GM21576 (cell line): ENCODE results near the gene SS18L1.

ENCODE experiments used
- ATAC-seq: cut with Tn5 transposase; IDR thresholded peaks from one replicate; pipeline ENCODE4 v1.9.1; 2021; ENCODE audit warnings: mild to moderate bottlenecking, moderate library complexity; ENCODE audit not compliant: unreplicated experiment

The SS18L1 gene

GRCh38 chr20:62151835-62152364 is 8.3 kb downstream of the SS18L1 start:
- ATAC-seq = no peak

DNA sequence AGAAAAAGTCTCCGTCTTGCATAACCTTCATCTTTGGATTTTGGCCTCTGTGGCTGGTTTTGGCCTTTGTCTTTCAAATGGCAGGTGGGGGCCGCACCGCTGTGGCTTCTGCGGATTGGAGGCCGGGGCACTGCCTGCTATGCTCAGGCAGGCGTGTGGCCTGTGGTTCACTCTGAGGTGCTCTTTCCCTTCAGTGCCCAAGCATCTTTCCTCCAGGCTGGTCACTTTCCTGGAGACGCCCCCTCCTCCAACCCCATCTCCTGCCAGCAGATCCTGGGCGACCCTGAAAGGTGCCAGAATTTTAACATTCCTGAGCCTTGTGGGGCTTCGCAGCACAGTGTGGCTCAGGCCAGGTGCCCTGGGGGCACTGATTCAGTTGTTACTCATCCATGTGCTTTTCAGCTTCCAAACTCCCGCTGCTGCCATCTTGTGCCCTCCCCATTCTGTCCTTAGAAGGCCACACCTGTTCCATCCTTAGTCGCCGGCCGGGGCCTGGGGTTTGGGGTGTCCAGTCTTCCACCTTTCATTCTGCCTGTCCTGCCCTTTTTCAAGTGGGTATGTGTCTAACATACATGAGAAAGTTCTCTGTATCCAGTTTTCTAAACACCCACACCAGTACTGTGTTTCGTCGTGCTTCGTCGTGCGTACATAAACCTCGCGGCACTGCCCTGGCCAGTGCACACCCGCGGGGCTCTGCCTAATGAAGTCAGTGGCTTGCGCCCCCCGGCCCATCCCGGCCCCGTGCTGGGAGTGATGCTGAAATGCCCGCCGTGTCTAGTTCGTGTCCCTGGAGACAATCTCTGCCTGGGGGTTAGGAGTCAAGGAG is 12.1 kb downstream of the SS18L1 start:
- no peak for ATAC-seq

DNA sequence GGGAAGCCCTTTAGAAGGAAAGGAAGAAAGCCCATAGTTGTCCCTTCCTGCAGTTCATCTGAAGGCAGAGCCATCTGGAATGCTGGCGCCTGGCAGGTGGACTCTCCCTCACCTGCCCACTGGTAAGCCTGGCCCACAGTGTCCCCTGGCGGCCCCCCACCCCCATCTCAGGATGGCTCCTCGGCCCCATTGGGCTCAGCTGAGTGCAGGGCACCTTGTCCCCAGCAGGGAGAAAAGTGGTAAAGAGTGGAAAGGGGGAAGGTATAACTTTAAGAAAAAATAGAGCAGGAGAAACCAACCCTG is 12.6 kb downstream of the SS18L1 start:
- no peak for ATAC-seq

DNA sequence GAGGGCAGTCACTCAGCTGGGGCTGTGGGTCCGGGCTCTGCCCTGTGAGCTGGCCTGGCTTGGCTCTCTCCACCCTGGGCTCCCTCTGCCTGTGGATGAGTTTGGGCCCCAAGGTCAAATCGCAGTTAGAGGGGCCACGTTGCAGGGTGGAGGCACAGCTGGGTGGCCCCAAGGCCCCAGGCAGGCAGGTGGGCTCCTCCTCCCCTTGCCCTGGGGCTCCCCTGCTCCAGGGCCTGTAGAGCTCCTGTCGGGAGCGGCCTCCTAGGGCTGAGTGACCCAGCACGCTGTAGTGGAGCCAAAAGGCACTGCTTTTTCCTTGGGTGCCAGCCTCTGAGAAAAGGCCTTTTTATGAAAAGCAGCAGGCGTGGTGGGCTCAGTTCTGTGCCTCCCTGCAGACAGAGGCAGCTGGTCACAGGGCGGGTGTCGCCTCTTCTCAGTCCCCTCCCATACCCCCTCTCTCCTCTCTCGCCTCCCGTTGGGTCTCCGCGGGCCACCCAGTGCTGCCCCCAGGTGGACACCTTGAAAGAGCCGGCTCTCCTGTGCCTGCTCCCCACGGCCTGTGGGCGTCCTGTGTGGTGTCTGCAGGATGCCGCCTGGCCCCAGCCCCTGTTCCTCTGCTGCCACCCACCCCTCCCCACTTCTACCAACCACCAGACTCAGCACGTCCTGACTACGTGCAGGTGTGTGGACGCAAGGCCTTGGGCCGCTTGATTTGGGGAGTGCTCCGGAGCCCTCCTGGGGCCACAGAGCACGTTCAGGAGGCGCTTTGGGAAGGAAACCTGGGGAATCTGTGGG is 13.2 kb downstream of the SS18L1 start:
- peak; percentile 61 for ATAC-seq

- ATAC-seq = no peak
These were observed 14.0 kb downstream of the SS18L1 start for GRCh38 chr20:62157387-62158087.

- no peak for ATAC-seq
These were observed 14.5 kb downstream of the SS18L1 start for GRCh38 chr20:62158088-62158400.

- no peak for ATAC-seq
These were observed 15.0 kb downstream of the SS18L1 start for GRCh38 chr20:62158541-62158940.

DNA sequence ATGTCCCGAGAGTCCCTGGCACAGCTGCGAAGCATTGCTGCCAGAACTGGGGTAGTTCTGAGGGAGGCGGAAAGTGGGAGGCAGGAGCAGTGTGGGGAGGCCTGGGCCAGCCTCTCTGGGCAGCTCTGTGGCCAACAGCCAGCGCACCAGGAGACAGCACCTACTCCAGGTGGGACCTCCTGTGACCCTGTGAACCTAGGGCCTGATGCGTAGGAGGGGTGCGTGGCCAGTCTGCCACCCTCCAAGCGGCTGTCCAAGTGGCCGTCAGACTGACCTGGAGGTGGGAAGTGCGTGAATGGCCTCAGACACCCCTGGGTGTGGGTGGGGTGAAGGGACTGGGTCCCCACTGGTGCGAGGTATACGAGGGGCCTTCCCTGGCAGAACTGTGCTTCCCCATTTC is 15.5 kb downstream of the SS18L1 start:
- ATAC-seq = no peak

DNA sequence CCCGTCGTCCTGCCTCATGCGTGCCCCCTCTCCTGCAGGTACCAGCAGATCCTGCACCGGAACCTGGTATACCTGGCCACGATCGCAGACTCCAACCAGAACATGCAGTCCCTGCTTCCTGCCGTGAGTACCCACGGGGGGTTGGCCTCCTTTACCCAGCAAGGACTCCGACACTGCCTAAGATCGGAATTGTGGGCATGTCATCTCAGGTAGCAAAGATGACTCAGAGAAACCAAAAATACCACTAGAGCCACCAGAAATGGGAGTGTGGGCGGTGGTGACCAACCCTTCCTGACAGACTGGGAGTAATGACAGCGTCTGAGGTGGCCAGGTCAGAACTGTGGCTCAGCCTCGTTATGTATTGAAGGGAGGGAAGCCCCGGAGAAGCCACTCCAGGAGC is 16.3 kb downstream of the SS18L1 start:
- ATAC-seq = no peak

DNA sequence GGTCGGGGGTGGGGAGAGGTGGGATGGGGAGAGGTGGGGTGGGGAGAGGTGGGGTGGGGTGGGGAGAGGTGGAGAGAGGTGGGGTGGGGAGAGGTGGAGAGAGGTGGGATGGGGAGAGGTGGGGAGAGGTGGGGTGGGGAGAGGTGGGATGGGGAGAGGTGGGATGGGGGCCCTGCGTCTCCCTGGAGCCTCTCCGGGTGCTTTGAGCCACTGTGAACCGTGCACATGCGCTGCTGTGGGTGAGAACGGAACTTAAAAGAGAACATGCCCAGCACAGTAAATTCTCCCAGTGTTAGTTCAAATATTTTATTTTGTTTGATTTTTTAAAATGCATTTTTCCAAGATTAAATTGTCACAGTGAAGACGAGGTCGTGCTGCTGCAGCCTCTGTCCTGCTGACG is 16.7 kb downstream of the SS18L1 start:
- no peak for ATAC-seq

- ATAC-seq = no peak
These were observed 17.3 kb downstream of the SS18L1 start for GRCh38 chr20:62160876-62161275.

- ATAC-seq = no peak
These were observed 17.8 kb downstream of the SS18L1 start for GRCh38 chr20:62161347-62161746.

DNA sequence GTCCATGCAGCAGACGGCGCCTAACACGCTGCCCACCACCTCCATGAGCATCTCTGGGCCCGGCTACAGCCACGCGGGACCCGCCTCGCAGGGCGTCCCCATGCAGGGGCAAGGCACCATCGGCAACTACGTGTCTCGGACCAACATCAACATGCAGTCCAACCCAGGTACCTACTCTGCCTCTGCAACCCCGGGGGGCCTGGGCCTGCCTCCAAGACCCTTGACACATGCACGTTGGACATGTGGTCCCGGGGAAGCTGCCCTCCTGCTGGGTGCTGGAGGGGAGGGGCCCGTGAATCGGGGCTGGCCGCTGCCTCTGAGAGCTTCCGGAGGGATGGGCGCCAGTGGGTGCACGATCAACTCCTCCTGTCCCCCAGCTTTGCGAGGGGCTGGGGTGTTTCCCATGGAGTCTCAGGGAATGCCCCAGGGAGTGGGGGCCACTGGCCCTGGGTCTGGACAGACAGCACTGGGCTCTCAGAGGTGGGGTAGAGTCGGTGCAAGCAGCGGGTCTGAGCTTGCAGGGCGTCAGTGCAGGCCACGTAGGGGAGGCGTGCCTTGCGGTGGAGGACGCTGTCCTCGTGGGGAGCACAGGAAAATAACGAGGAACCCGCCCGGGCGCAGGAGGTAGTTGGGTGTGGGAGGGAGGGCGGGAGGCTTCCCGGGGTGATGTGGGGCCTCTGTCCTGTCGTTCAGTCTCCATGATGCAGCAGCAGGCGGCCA is 19.4 kb downstream of the SS18L1 start:
- ATAC-seq = no peak

DNA sequence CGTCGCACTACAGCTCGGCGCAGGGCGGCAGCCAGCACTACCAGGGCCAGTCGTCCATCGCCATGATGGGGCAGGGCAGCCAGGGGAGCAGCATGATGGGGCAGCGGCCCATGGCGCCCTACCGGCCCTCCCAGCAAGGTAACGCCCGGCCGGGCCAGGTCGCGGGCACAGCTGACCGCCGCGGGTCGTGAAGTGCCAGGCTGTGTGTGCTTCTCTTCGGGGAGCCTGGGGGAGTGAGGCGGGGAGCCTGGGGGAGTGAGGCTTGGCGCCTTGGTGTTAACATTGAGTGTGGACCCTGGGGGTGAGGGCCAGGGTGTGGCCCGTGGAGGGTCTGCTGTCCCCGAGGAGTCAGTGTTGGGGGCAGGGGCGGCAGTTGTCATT is 19.9 kb downstream of the SS18L1 start:
- ATAC-seq = no peak

DNA sequence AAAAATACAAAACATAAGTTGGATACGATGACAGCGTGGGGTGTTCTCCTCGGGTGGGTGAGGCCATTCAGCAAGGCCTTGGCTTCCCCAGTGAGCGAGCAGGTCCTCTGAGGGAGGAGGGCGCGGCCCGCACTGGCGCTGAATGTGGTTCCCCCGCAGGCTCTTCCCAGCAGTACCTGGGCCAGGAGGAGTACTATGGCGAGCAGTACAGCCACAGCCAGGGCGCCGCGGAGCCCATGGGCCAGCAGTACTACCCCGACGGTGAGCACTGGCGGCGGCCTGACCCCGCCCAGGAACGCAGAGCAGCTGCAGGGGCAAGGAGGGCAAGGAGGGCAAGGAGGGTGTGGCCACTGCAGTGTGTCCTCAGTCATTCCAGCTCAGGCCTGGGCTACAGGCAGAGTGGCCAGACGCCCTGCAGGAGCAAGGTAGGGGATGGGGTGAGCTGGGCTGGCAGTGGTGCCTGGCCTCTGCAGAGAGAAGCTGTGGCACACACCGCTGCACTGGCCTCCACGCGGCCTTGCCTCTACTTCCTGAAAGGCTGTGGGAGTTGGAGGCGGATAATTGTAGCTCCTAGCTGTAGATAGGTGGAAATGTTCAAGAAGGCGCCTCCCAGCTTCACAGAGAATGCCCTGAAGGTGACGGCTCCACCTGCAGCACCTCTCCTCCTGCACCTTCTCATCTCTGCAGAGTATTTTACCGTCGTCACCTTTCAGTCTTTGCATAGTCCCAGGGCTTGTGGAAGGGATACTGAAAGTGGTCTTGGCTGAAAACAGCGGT is 20.6 kb downstream of the SS18L1 start:
- no peak for ATAC-seq

- ATAC-seq = no peak
These were observed 21.6 kb downstream of the SS18L1 start for GRCh38 chr20:62164879-62165761.

DNA sequence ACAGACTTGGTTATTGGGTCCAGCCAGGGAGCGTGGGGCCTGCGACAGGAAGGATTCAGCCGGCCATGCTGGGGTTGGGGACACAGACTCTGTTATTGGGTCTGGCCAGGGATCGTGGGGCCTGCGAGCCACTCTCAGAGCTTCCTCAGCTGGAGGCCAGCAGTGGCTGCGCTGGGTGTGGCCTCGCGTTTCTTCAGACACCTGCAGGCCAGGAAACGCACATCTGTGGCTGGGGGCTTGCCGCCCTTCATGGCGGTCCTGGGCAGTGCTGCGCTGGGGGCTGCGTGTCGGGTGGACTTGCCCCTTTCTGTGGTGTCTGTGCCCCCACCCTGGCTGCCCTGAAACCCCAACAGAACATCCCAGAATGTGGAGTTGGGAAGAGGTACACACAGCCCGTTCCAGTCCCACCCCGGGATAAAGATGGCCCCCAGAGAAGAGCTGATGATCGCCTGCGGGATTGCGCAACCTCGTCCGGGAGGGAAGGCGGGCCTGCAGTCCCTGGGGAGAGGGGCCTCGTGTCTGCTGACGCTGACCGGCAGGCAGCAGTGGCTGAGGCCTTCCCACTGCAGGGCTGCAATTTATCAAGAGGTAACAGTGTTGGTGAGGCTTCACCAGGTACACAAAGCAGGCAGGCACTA is 22.3 kb downstream of the SS18L1 start:
- ATAC-seq = no peak

DNA sequence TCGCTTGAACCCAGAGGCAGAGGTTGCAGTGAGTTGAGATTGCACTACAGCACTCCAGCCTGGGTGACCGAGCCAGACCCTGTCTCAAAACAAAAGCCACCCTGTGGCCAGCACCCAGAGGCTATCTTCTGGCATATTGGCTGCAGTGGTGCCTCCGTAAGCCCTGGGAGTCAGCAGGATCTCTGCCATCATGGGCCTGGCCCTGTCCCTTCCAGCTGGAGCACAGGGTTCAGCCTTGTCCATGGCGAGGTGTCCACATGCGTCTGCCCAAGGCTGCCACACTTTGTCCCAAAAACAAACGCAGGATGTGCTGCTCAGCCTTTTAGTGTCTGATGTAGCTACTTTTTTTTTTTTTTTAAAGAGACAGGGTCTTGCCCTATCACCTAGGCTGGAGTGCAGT is 23.9 kb downstream of the SS18L1 start:
- ATAC-seq = no peak

DNA sequence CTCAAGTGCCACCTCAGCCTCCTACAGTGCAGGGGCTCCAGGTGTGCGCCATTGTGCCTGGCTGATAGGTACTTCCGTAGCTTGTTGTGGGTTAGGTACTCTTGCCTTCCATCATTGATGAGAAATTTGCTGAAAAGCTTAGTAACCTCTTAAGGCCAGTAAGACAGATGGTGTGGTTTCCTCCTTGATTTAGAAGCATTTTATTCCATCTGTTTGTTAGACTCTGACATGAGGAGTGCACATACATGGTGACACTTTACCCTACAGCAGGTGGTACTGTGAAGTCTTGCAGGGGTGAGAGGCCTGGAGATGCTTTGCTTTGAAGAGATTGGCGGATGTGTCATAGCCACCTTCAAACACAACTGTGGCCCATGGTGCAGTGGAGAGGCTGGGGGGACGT is 24.5 kb downstream of the SS18L1 start:
- ATAC-seq = no peak
